Measurements from ENCODE around the gene CNGA4.

DNA sequence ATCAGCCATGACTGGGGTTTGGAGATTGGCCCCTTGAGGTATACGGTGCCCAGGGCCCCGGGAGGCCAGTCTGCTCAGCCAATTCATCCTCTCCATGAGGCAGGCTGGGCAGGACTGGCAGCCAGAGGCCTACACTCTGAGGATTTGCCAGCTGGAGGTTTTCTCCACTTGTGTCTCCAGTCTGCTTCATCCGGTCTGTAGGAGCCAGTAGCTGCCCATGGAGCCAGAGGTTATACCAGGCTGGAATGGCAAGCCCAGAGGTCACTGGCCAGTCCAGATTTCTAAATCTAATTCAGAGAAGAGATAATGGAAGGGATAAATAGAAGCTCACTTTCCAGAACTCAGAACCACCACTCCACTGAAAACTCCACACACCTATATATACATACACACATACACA lies 14.5 kb upstream of the CNGA4 start:
- TF ChIP-seq MXI1 (IDR thresholded peaks at IDR 0.05; ENCODE audit: borderline replicate concordance, low read depth, low read length), result no peak
- TF ChIP-seq, protein P1, sequence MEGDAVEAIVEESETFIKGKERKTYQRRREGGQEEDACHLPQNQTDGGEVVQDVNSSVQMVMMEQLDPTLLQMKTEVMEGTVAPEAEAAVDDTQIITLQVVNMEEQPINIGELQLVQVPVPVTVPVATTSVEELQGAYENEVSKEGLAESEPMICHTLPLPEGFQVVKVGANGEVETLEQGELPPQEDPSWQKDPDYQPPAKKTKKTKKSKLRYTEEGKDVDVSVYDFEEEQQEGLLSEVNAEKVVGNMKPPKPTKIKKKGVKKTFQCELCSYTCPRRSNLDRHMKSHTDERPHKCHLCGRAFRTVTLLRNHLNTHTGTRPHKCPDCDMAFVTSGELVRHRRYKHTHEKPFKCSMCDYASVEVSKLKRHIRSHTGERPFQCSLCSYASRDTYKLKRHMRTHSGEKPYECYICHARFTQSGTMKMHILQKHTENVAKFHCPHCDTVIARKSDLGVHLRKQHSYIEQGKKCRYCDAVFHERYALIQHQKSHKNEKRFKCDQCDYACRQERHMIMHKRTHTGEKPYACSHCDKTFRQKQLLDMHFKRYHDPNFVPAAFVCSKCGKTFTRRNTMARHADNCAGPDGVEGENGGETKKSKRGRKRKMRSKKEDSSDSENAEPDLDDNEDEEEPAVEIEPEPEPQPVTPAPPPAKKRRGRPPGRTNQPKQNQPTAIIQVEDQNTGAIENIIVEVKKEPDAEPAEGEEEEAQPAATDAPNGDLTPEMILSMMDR (conservative IDR thresholded peaks at IDR 0.05; ENCODE audit: low read depth, low read length), result no peak
- no peak for TF ChIP-seq CEBPB (IDR thresholded peaks at IDR 0.05; ENCODE audit: low read depth, low read length)
- no peak for TF ChIP-seq RFX5 (IDR thresholded peaks at IDR 0.05; ENCODE audit: low read depth, low read length)
- no peak for TF ChIP-seq POLR2A (IDR thresholded peaks at IDR 0.05; ENCODE audit: low read depth, low read length)
